ENCODE data around the gene PON2. TPM values are rescaled to one million over a fixed set of nuclear protein-coding genes. Genes with fewer than 3 reads are reported as not detected.
"Not testable (repeated sequence)": the region's sequence is repeated elsewhere in the genome, so short reads cannot be mapped to it uniquely, and the experiment has no call there.

The PON2 gene
- 100 to 1,000 TPM; 106 to 181 TPM for total RNA-seq
- long read RNA-seq, transcript PON2-215 (3 exons, 579 nt): minor isoform, 11 of 343 reads
- long read RNA-seq, transcript PON2-202 (9 exons, 1,726 nt): minor isoform, 29 of 343 reads
- long read RNA-seq, transcript PON2-218 (9 exons, 1,653 nt): major isoform, 247 of 343 reads
- long read RNA-seq, partial matches to known transcripts: 6 of 343 reads
- long read RNA-seq, other reads (novel, unspliced or antisense): 50 of 343 reads

DNA sequence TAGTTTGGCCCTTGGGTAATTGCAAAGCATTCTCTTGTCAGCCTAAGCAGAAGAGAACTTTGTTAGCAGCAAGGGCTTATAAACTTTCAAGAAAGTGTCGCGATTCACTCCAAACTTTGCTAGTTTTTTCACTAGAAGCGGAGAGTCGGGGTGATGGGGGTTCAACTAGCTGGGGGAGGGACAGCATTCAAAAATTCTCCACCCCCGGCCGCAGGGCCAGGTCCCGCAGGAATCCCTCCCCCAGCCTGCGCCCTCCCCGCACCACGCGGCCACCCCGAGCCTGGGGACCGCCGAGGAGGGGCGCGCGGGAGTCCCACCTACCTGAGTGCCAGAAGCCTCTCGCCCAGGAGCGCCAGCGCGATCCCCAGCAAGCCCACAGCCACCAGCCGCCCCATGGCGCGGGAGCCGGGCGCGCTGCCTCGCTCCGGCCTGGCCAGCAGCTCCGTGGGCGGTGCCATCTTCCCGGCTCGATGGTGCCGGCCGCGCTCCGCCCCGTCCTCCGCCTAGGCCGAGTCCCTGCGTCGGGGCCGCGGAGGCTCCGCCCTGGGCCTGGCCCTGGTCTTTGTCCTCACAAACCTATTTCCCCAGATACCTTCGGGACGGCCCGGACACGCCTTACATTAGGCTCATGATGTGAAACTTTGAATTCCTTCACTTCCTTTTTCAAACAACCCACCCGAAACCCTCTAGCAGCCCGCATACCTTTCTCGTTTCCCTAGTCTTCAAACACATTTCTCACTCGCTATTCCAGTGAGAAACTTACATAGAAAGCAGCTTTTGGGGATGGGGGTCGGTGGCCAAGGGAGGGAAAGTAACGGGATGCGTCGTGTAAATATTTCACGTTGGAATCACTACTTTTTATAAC lies at the start of gene PON2:
Gene PON2 (minus strand): TSS at position 472 of the 865 bp plus-strand sequence. CDS start 77 bp downstream, at position 395.
- intact Hi-C loops (cut with DNase I, micrococcal nuclease): no loop called here
- ATAC-seq (peak; percentile 95), DNase-seq (peak; percentile 89 to 90)

DNA sequence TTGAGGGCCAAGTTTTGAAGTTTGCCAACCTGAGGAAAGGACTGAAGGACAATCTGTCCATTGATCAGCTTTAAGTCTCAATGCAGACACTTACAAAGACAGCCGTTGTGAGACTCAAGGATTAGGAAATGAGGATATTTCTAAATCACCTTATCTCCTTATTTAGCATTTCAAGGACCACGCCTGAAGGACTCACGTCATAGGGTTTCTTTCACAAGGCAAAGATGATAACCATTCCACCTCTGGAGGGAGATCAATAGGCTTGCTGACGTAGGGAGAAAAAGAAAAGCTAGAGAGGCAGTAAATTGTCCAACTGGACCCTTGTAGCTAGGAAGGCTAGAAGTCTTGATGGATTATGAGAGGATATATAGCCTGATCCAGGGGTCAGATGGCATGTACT lies 47.6 kb upstream of the PON2 start:
- ATAC-seq (no peak), DNase-seq (no peak)
- intact Hi-C loops (cut with DNase I, micrococcal nuclease): loop anchor here in 1 of 2 donors (10.0 kb wide), 1 partner anchor 1038 kb away; no protein-coding TSS in a partner anchor

DNA sequence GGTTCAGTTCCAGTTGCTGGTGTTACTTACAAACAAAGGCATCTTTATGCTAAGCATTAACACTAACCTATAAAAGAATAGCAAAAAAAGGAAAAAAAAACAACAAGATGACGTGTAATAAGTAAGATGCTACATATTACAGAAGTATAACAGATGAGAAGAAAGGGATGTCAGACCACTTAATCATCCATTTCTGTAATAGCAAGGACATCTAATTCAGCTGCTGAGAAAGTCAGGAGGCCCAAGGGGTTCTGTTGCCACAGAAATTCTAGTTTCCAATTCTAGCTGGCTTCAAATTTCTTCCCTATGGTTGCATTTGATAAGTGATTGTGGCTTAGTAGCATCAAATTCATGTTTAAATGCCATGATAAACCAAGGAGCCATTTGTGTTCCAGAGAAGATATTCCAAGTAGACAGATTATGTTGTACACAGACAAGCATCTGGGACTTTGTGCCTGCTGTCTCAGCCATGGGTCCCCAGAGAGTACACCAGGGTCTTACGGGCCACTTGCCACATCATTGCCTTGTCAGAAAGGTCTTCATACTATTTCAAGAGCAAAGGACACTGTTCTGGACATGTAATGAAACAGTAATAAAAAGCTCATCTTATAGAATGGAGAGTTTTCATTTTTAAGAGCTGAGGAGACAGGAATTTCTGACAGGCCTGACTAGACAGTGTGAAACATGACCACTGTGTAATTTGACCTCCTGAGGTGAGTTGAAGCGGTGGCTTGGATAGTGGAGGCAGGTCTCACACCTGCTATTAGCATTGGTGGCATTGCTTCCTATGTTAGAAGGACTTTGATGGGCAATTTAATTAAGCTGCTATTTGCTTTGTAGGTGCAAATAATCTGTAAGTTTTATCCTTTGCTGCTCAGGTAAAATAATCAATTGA lies 46.7 kb upstream of the PON2 start:
- ATAC-seq (no peak), DNase-seq (no peak)
- intact Hi-C loops (cut with DNase I, micrococcal nuclease): loop anchor here in 1 of 2 donors (10.0 kb wide), 1 partner anchor 1037 kb away; no protein-coding TSS in a partner anchor

DNA sequence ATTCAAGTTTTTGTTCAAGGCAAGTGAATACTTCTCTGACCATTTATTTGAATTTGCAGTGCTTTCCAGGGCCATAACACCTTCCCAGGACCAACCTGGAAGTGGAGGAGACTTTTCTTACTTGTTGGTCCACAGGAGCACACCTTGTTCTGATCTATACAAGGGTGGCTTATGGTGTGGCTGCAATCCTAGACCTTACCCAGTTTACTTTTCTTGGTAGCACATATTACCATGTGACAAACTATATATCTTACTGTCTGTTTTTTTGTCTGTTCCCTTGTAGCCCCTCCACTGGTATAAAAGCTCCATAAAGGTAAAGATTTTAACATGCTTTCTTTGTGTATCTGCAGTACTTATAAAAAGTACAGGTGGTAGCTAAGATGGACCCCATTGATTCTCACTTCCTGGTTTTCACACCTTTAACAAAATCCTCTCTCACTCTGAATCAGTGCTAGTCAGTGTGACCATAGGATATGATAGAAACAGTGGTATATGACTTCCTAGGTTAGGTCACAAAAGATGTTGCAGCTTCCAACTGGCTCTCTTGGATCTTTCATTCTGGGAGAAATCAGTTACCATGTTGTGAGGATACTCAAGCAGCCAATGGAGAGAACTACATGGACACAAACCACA lies 45.3 kb upstream of the PON2 start:
- no peak for ATAC-seq
- no peak for DNase-seq
- intact Hi-C loops (cut with DNase I, micrococcal nuclease): loop anchor here in 1 of 2 donors (10.0 kb wide), 1 partner anchor 1035 kb away; no protein-coding TSS in a partner anchor

DNA sequence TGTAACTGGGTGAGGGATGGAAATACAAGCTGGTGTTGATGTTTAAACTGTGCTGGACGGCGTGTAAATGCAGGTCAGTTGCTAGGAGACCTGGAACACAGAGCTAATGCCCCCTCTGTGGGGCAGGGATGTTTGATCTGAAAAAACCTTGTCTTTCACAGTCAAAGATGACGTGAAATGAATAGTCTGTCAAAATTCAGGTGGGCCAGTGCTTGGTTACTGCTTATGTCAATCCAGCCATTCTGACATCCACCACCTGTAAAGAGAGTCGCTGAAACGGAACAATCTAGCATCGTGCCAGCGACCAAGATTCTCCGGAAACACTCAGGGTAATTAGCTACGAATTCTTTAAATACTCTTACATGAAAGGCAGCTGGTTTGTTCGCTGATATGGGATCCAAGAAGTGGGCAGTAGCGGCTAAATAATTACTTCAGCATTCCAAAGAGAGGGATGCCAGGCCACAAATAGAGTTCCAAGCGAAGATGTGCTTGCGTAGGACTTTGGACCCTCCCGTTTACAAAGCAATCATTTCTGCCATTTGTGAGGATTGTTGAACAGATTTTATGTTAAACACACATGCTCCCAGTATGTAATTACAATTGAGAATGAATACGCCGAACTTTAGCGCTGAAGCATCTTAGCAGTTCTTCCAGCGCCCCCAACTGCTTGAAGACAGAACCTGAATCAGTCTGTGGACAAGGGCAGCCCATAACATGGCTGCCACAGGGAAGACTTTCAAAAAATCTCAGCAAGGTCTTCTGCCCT lies 43.6 kb upstream of the PON2 start:
- peak; percentile 38 to 49 for DNase-seq
- intact Hi-C loops (cut with DNase I, micrococcal nuclease): no loop called here
- peak; percentile 88 for ATAC-seq

DNA sequence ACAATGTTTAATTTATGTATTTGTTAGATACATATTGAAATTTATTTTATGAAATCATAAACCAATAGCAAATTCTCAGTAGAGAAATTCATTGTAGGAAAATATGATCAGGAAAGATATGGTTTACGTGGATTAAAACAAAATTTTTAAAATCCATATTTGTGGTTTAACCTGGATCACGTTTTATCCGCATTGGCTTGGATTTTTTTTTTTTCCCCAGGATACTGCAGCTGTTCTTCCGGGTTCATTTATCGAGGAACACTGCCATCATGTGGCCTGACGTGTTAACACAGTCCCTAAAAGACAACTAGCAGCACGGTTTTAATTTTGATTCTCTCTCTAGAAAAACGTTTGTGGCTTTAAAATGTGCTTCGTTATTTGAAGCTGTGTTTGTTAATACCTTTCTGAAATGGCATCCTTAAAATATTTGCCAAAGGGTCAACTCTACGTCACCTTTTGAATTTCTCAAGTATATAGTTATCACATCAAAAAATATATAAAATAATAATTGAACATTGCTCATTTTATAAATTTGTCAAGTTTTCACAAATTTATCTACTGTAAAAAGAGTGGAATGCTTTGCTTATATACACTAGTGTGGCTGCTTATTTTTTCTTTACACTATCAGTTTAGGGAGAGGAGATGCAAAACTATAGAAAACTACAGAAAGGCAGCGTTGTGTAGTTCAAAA lies 42.2 kb upstream of the PON2 start:
- DNase-seq: peak; percentile 49 to 72
- ATAC-seq: peak; percentile 82
- intact Hi-C loops (cut with DNase I, micrococcal nuclease): no loop called here

DNA sequence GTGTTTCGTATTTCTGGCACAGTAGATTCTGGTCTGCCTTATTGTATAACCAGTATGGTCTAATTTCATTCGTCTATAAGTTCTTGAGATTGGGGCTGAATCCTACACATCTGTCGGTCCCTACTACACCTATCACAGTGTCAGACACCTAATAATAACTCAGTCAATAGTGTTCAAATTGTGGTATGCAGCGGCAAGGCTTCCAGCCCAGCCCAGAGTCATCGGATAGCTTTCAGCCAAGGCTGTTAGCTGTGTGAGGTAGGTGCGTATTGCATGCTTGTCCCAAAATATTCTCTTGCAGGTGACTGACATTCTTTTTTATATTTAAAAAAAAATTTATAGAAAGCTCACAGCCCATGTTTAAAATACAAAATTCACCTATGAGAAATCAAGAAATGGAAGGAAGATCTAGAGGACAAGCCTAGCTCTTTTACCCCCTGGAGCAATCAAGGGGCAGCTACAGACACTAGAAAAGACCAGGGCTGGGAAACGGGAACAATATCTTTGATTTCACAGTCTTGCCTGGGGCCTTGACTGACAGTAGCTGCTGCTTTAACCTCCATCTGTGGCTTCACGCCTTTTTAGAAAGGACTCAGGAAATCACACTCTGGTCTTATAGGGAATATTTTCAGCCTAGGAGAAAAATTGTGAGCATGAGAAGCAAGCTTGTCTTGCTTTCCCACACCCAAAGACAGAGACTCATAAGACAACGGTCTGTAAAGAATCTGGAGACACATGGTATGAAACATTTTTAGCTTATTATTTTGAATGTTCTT lies 41.4 kb upstream of the PON2 start:
- no peak for DNase-seq
- ATAC-seq: no peak
- intact Hi-C loops (cut with DNase I, micrococcal nuclease): no loop called here

DNA sequence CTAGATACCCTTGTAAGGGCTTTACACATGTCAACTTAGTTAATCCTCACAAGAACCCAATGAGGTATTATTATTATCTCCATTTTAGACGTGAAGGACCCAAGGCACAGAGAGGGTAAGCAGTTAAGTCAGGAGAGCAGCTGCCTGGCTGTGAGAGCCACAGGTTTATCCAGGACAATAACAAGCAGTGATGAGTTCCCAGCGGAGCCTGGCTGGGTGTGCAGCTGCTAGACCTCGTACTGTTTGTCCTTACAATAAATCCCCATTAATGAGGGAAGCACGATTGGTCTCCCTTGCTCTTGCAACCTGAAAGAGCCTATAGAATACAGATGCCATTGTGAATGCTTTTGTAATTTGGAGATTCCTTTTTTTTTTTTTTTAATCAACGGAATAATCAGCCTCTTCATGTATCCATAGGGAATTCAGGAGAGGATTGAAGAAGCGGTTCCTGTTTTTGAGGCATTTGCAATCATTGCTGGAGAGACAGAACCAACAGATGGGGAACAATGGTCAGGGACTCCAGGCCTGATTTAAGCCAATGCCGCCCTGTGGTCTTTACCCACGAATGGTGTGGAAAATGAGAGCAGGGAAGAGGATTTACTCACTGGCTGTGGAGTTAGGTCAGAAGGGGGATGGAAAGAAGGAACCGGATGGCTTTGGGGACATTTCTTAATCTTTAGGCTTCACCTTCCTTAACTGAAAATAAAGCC lies 38.6 kb upstream of the PON2 start:
- no peak for ATAC-seq
- DNase-seq: no peak
- intact Hi-C loops (cut with DNase I, micrococcal nuclease): no loop called here

DNA sequence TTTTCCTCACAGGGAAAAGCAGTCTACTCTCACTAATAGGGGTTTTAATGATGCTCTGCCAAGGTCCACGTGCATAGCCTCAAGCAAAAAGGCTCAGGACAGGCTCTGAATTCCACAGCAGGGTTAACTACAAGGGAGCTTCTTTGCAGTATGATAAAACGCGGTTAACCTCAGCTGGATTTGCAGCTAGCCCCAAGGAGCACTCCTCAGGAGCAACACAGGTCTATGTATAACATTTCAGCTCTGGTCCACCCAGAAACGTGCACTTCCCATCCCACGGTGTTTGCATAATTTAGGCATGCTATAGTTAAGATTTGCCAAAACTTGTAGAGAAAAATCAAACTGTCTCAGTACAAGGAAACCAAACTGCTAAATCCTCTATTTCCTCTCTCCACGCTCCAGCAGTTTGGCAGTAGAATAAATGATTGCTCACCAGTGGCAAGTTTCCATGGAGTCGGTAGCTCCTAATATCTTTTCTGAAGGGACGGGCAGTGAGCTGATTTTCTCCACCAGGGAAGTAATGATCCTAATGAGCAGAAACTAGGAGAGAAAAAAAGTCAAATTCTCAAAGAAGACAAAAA lies 37.8 kb upstream of the PON2 start:
- intact Hi-C loops (cut with DNase I, micrococcal nuclease): no loop called here
- no peak for ATAC-seq

DNA sequence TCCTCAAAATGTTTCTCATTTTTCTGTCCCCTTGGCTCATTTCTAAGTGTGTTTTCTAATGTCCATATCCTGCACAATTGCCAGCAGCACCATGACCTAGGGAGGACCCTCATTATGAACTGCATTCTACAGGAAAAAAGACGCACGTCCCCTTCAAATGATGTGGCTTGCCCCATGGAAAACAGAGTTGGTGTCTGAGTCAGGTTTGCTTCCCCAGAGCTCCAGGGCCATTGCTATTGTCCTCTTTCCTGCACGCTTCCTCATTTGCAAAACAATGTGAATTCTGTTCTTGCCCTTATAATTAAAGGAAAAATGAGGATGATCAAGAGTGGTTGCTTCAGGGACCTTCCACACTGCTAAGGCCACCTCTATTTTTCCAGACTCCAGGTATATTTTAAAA lies 36.2 kb upstream of the PON2 start:
- DNase-seq: no peak
- intact Hi-C loops (cut with DNase I, micrococcal nuclease): no loop called here
- ATAC-seq: no peak

More for the DNA sequence above, 37.8 kb upstream of the PON2 start:
- DNase-seq: no peak

DNA sequence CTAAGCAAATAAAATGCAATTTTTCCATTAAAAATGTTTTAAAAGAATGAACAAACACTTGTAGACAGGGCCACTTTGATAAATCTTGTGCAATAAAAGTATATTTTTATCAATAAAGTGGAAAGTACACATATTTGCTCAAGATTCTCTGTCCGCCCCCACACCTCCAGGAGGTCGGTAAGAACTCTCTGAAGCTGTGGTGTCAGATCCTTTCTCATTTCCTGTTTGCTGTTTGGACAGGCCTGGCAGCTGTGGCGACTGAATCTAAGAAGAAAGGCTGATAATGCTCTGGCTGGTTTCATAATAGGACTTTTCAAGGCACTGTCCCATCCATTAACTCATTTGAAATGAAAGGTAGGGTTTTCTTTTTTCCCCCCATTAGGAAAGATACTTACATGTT lies 35.6 kb upstream of the PON2 start:
- peak in 1 of 2 donors; percentile 16 for DNase-seq
- intact Hi-C loops (cut with DNase I, micrococcal nuclease): no loop called here

DNA sequence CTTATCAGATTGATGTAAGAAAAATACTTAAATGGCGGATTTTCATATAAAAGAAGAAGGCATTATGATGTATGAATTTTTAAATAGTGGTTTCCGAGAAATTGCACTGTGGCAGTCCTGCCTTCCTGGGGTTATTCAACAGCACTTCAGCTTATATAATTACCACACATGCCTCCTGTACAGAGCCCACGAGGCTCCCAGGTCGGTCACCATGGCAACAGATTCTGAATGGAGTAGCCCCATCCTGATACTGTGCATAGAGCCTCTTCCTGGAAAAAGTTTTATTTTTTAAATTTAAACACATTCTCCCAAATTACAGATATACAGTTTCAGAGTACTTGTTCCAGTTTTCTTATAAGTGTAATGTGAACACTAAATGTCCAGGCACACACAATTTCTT lies 35.0 kb upstream of the PON2 start:
- intact Hi-C loops (cut with DNase I, micrococcal nuclease): no loop called here
- DNase-seq (no peak), ATAC-seq (no peak)

More for the DNA sequence above, 35.6 kb upstream of the PON2 start:
- ATAC-seq: peak; percentile 66

DNA sequence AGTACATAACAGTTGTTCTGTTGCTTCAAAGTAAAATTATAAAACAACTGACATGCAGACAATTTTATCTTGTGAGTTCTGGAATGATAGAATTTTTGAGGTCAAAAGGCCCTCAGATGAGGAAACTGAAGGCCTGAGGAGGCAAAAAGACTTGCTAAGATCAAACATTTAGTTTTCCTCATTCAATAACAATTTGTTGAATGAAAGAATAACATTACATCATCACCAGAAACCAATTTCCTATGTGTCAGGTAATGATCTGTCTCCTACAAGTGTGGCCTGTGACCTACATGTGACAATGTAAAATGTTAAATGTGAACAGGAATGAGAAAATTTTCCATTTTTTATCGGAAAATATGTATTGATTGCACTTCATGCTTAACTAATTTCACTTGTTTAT lies 34.4 kb upstream of the PON2 start:
- no peak for ATAC-seq
- DNase-seq: no peak
- intact Hi-C loops (cut with DNase I, micrococcal nuclease): no loop called here

DNA sequence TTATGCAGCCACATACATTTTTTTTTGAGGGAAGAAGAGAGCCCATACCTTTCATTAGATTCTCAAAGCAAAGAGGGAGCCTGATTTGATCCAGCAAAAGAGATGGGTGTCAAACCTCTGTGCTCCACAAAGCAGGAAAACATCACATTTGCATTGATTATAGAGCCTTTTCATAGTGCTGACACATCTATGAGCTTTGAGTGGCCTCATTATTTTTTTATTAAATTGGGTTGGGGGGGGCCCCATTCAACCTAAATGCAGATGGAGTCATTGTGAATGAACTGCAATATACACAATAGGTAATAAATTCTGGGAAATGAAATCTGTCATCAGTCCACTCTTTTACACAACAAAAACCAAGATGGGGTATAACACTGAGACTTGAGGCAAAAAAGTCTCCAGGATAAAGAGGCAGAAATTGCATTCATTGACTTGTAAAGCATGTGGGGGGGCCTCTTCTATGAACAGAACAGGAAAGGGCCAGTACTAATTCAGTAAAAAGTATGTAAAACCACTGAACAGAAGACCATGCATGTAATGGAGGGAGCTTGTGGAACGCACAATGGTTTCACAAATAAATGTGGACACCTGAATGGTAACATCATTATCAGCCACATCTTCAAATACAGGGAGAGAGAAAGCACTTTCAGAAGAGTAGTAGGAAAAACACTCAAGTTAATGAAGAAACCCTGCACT lies 33.2 kb upstream of the PON2 start:
- DNase-seq (no peak), ATAC-seq (no peak)
- intact Hi-C loops (cut with DNase I, micrococcal nuclease): no loop called here

DNA sequence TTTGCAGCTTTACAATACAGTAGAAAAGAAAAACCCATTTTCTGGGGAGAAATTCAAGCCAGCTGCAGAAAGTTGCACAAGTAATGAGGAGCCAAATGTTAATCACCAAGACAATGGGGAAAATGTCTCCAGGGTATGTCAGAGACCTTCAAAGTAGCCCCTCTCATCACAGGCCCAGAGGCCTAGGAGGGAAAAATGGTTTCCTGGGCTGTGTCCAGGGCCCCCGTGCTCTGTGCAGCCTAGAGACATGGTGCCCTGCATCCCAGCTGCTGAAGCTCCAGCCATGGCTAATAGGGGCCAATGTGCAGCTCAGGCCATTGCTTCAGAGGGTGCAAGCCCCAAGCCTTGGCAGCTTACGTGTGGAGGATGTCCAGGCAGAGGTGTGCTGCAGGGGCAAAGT lies 25.8 kb upstream of the PON2 start:
- not testable (repeated sequence) for ATAC-seq, DNase-seq

More for the DNA sequence above, 25.8 kb upstream of the PON2 start:
- intact Hi-C loops (cut with DNase I, micrococcal nuclease): not testable (repeated sequence)
